ENCODE measurements around the gene GOLT1A.

The GOLT1A gene

GRCh38 chr1:204151552-204152309 lies 62.1 kb downstream of the GOLT1A start, which contains the start of gene ETNK2:
Gene ETNK2, minus strand, starts transcription at chr1:204152044. Its CDS starts 192 bp downstream, at chr1:204151852.
- H3K4me3 ChIP-seq (ENCODE audit: severe bottlenecking), result peak within 1 kb of the TSS; percentile 69
- H3K27me3 ChIP-seq (ENCODE audit: insufficient read depth, poor library complexity, severe bottlenecking), result no peaks in the 10 kb centered on the region
- ATAC-seq (ENCODE audit: low read depth) (peak; percentile 49), DNase-seq (ENCODE audit: low spot score) (no peak)
- H3K9me3 ChIP-seq (ENCODE audit: severe bottlenecking), result no peaks in the 10 kb centered on the region
- TF ChIP-seq CTCF (IDR thresholded peaks at IDR 0.05; ENCODE audit: poor library complexity, severe bottlenecking), result no peak
- H3K4me1 ChIP-seq (ENCODE audit: insufficient read depth, poor library complexity, severe bottlenecking), result peaks cover 9% of the 10 kb centered on the region
- H3K27ac ChIP-seq (ENCODE audit: poor library complexity, severe bottlenecking), result peak within 1 kb of the TSS; percentile 0
- H3K36me3 ChIP-seq (ENCODE audit: low read depth), result no peaks in the 10 kb centered on the region

GRCh38 chr1:204150702-204151551 lies 62.9 kb downstream of the GOLT1A start:
- DNase-seq (ENCODE audit: low spot score) (no peak), ATAC-seq (ENCODE audit: low read depth) (peak; percentile 36)
- Histone ChIP-seq H3K27ac (ENCODE audit: poor library complexity, severe bottlenecking) (peak overlapping the region; percentile 0), H3K27me3 (ENCODE audit: insufficient read depth, poor library complexity, severe bottlenecking) (no peaks in the 10 kb centered on the region), H3K4me3 (ENCODE audit: severe bottlenecking) (peak overlapping the region; percentile 69), H3K9me3 (ENCODE audit: severe bottlenecking) (no peaks in the 10 kb centered on the region), H3K4me1 (ENCODE audit: insufficient read depth, poor library complexity, severe bottlenecking) (peaks cover 9% of the 10 kb centered on the region), H3K36me3 (ENCODE audit: low read depth) (no peaks in the 10 kb centered on the region)
- no peak for TF ChIP-seq CTCF (IDR thresholded peaks at IDR 0.05; ENCODE audit: poor library complexity, severe bottlenecking)

DNA sequence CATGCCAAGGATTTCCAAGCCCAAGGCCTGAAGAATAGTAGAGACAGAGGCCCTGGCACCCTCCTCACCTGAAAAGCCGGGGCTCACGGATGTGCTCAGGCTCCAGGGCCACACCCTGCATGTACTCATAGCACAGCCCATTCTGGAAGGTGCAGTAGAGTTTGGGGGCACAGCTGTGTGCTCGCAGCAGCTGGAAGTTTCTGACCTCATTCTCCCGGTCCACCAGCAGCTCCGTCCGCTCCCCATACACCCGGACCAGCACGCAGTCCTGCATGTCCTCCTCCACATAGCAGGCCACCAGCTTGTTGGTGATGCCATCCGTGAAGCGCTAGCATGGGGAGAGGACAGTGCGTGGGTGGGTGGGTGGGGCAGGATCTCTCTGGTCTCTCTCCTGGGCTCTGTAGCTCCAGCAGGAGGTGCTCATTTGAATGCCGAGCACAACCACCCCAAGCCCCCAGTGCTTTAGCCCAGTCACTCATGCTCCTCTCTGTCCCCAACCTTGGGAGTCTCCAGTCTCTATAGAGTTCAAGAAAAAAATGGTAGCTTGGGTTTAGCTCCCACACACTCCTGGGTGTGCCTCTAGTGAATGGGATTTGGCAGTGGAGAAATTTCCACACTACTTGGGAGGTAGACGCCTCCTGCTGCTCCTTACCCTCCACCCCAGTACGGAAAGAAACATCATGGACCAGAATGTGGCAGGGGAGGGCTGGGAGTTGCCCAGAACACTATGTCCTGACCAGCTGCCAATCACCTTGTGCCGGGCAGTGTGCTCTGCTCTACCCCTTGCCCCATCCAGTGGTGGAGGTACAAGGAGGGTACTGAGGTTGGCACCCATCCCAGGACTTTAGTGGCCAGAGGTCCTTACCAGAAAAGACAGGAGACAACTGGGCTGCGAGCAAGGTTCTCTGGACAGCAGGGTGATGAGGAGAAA lies 63.9 kb downstream of the GOLT1A start:
- H3K27me3 ChIP-seq (ENCODE audit: insufficient read depth, poor library complexity, severe bottlenecking), result no peaks in the 10 kb centered on the region
- no peak for DNase-seq (ENCODE audit: low spot score)
- no peak for ATAC-seq (ENCODE audit: low read depth)
- no peak overlapping the region for H3K27ac ChIP-seq (ENCODE audit: poor library complexity, severe bottlenecking)
- no peaks in the 10 kb centered on the region for H3K9me3 ChIP-seq (ENCODE audit: severe bottlenecking)
- H3K4me3 ChIP-seq (ENCODE audit: severe bottlenecking), result no peak overlapping the region
- TF ChIP-seq CTCF (IDR thresholded peaks at IDR 0.05; ENCODE audit: poor library complexity, severe bottlenecking), result no peak
- peaks cover 8% of the 10 kb centered on the region for H3K4me1 ChIP-seq (ENCODE audit: insufficient read depth, poor library complexity, severe bottlenecking)
- H3K36me3 ChIP-seq (ENCODE audit: low read depth), result no peaks in the 10 kb centered on the region

DNA sequence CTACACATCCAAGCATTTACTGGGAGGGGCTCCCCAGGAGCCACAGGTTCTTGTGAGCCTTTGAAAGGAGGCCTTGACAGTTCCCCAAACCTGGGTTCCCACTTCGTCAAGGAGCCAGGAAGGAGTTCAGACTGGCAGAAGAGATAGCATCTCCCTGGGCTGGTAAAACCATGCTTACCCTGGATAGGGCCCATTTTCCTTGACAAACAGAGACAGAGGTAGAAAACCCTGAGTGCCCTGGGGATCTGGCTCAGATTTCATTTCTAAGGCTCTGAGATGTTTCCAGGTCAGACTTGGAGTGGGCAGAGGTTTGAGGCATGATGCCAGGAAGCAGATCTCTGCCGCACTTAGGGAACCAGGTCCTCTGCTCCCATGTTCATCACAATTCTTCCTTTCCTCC lies 64.7 kb downstream of the GOLT1A start:
- no peaks in the 10 kb centered on the region for H3K4me1 ChIP-seq (ENCODE audit: insufficient read depth, poor library complexity, severe bottlenecking)
- H3K27me3 ChIP-seq (ENCODE audit: insufficient read depth, poor library complexity, severe bottlenecking), result no peaks in the 10 kb centered on the region
- H3K9me3 ChIP-seq (ENCODE audit: severe bottlenecking), result no peaks in the 10 kb centered on the region
- no peaks in the 10 kb centered on the region for H3K36me3 ChIP-seq (ENCODE audit: low read depth)
- H3K27ac ChIP-seq (ENCODE audit: poor library complexity, severe bottlenecking), result no peak overlapping the region
- DNase-seq (ENCODE audit: low spot score), result no peak
- ATAC-seq (ENCODE audit: low read depth), result no peak
- no peak for TF ChIP-seq CTCF (IDR thresholded peaks at IDR 0.05; ENCODE audit: poor library complexity, severe bottlenecking)
- H3K4me3 ChIP-seq (ENCODE audit: severe bottlenecking), result no peak overlapping the region

Data from RWPE2 (cell line).